Tibial artery (tissue), 4 donors: ENCODE results near the gene CELSR3.

Experiments
- DNase-seq, 2 donors: peaks; one replicate each; pipeline ENCODE4 v3.0.0-alpha.2; 2019
- H3K27ac ChIP-seq, 2 donors: fragments of 200-600 bp; sonication (generic) in 1 of 2; 1 replicate in 1 of 2; 2 replicates in 1 of 2; pipeline ENCODE4 v1.5.1; 2018 to 2019; ENCODE audit warnings: mild to moderate bottlenecking in 1 of 2
- H3K27me3 ChIP-seq, 2 donors: fragments of 200-600 bp; sonication (generic) in 1 of 2; one replicate each; pipeline versions ENCODE4 v1.5.1 to v1.6.0; 2016 to 2019
- H3K36me3 ChIP-seq, 3 donors: fragments of 200-600 bp; sonication (generic) in 2 of 3; one replicate each; pipeline ENCODE4 v1.5.1; 2016 to 2019; ENCODE audit warnings: mild to moderate bottlenecking in 2 of 3
- H3K4me1 ChIP-seq, 4 donors: fragments of 200-600 bp; sonication (generic) in 2 of 4; 1 replicate in 3 of 4; 2 replicates in 1 of 4; pipeline ENCODE4 v1.5.1; 2016 to 2019
- H3K4me3 ChIP-seq, 2 donors: fragments of 200-600 bp; sonication (generic) in 1 of 2; 1 replicate in 1 of 2; 2 replicates in 1 of 2; pipeline ENCODE4 v1.5.1; 2018 to 2019; ENCODE audit warnings: mild to moderate bottlenecking in 2 of 2
- H3K9me3 ChIP-seq, 3 donors: fragments of 200-600 bp; sonication (generic) in 1 of 3; one replicate each; pipeline ENCODE4 v1.5.1; 2016 to 2019
- intact Hi-C: fragments of 100-400 bp; cut with DNase I; formaldehyde crosslinking; loops from one replicate; pipeline ENCODE4 v1.15.0; 2023; ENCODE audit warnings: low total_unique reads
- TF ChIP-seq, protein P1 (sequence below), 2 experiments: fragments of 200-600 bp in 1 of 2; fragments of 450-650 bp in 1 of 2; IDR thresholded peaks; one replicate each; pipeline ENCODE4 v1.5.1; 2017 to 2019; ENCODE audit warnings: antibody characterized with exemption in 2 of 2, mild to moderate bottlenecking in 1 of 2, moderate library complexity in 1 of 2

Gene CELSR3, protein sequence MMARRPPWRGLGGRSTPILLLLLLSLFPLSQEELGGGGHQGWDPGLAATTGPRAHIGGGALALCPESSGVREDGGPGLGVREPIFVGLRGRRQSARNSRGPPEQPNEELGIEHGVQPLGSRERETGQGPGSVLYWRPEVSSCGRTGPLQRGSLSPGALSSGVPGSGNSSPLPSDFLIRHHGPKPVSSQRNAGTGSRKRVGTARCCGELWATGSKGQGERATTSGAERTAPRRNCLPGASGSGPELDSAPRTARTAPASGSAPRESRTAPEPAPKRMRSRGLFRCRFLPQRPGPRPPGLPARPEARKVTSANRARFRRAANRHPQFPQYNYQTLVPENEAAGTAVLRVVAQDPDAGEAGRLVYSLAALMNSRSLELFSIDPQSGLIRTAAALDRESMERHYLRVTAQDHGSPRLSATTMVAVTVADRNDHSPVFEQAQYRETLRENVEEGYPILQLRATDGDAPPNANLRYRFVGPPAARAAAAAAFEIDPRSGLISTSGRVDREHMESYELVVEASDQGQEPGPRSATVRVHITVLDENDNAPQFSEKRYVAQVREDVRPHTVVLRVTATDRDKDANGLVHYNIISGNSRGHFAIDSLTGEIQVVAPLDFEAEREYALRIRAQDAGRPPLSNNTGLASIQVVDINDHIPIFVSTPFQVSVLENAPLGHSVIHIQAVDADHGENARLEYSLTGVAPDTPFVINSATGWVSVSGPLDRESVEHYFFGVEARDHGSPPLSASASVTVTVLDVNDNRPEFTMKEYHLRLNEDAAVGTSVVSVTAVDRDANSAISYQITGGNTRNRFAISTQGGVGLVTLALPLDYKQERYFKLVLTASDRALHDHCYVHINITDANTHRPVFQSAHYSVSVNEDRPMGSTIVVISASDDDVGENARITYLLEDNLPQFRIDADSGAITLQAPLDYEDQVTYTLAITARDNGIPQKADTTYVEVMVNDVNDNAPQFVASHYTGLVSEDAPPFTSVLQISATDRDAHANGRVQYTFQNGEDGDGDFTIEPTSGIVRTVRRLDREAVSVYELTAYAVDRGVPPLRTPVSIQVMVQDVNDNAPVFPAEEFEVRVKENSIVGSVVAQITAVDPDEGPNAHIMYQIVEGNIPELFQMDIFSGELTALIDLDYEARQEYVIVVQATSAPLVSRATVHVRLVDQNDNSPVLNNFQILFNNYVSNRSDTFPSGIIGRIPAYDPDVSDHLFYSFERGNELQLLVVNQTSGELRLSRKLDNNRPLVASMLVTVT (N-terminal part only)

DNA sequence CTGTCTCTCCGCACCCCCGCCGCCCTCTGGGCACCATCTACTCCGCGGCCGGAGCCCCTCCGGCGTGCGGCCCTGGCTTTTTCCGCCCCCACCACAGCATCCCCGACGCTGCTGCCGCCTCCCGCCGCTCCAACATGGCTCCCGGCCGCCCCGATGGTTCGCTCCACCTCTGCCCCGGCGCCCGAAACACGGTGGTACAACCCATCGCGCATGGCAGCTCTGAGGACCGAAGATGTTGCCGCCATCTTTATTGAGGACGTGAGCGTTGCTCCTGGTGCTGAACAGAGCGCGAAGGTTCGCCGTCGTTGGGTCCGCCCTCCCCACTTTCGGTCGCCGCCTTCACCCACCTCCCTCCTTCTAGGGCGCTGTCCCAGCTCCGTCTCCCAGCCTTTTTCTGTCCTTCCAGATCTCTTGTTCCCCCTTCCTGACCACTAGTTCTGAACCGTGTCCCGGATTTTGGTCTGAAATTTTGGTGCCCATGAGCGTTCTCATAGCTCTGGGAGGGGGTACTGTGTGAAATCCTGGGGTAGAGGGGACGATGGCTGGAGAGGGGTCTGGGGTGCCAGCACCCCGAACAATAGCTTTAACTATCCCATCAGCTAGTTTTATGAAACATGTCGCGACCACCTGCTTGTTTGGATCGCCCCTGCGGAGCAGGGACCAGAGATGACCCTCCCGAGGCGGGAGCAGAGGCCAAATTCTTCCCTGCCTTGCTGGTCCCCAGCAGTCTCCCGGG, at the start of gene CELSR3:
Gene CELSR3 (minus strand): TSS at position 134 of the 736 bp plus-strand sequence. CDS start 252 bp downstream, outside the sequence.
- TF ChIP-seq, protein P1, sequence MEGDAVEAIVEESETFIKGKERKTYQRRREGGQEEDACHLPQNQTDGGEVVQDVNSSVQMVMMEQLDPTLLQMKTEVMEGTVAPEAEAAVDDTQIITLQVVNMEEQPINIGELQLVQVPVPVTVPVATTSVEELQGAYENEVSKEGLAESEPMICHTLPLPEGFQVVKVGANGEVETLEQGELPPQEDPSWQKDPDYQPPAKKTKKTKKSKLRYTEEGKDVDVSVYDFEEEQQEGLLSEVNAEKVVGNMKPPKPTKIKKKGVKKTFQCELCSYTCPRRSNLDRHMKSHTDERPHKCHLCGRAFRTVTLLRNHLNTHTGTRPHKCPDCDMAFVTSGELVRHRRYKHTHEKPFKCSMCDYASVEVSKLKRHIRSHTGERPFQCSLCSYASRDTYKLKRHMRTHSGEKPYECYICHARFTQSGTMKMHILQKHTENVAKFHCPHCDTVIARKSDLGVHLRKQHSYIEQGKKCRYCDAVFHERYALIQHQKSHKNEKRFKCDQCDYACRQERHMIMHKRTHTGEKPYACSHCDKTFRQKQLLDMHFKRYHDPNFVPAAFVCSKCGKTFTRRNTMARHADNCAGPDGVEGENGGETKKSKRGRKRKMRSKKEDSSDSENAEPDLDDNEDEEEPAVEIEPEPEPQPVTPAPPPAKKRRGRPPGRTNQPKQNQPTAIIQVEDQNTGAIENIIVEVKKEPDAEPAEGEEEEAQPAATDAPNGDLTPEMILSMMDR (IDR thresholded peaks at IDR 0.05): no peak
- H3K27me3 ChIP-seq: peaks cover 0 to 13% of the 10 kb centered on the region in 2 donors
- H3K27ac ChIP-seq: peak within 1 kb of the TSS; percentile 85 to 86
- peak within 1 kb of the TSS; percentile 52 to 56 for H3K4me3 ChIP-seq
- intact Hi-C loops: no loop called here
- H3K9me3 ChIP-seq: no peaks in the 10 kb centered on the region
- peak; percentile 72 to 89 for DNase-seq
- peaks cover 0 to 9% (median 5%) of the 10 kb centered on the region in 3 donors for H3K36me3 ChIP-seq
- H3K4me1 ChIP-seq: peaks cover 0 to 32% (median 18%) of the 10 kb centered on the region in 4 donors

DNA sequence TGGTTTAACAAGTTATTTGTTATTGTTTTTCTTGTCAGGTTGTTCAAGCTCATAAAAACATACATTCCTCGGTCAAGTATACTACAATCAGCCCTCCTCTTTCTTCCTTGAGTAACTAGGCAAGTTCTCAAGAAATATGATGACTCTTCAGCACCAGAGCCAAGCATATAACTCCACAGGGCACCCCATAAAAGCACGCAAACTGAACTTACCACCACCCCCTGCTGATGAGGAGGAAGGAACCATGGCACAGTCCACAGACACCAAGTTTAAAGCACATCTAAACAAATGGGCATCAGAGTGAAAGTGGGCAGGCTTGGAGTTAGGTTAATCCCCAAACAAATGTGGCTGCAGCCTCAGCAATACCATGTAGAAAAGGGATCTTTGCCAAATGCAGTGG, 49.0 kb upstream of the CELSR3 start:
- DNase-seq: no peak
- H3K4me3 ChIP-seq: no peak overlapping the region
- H3K4me1 ChIP-seq: peaks cover 0 to 77% (median 37%) of the 10 kb centered on the region in 4 donors
- H3K27ac ChIP-seq: no peak overlapping the region
- no peaks in the 10 kb centered on the region for H3K27me3 ChIP-seq
- H3K9me3 ChIP-seq: no peaks in the 10 kb centered on the region
- TF ChIP-seq, protein P1 (IDR thresholded peaks at IDR 0.05): no peak
- intact Hi-C loops: no loop called here
- peaks cover 10 to 58% (median 43%) of the 10 kb centered on the region in 3 donors for H3K36me3 ChIP-seq

DNA sequence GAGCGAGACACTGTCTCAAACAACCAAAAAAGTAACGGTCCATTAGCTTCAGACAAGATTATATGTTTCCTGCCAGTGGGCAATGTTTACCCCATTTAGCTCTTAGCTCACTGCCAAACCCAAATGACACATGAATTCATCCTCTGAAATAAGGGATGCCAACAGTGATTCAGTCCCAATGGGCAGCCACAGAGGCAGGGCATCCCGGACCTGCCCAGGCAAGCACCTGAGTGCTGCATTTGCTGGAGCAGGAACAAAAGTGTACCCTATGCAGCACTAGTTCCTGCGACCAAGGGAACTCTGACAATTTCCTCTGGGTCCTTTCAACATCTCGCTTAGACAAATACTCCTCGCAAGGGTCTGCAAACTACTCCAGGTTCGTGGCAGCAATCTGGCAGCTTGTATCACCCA, 46.4 kb upstream of the CELSR3 start:
- Histone ChIP-seq H3K27ac (no peak overlapping the region), H3K4me1 (peaks cover 0 to 61% (median 24%) of the 10 kb centered on the region in 4 donors), H3K4me3 (no peak overlapping the region), H3K27me3 (no peaks in the 10 kb centered on the region), H3K9me3 (no peaks in the 10 kb centered on the region), H3K36me3 (peaks cover 10 to 59% (median 42%) of the 10 kb centered on the region in 3 donors)
- intact Hi-C loops: no loop called here
- no peak for DNase-seq
- TF ChIP-seq, protein P1 (IDR thresholded peaks at IDR 0.05): no peak

DNA sequence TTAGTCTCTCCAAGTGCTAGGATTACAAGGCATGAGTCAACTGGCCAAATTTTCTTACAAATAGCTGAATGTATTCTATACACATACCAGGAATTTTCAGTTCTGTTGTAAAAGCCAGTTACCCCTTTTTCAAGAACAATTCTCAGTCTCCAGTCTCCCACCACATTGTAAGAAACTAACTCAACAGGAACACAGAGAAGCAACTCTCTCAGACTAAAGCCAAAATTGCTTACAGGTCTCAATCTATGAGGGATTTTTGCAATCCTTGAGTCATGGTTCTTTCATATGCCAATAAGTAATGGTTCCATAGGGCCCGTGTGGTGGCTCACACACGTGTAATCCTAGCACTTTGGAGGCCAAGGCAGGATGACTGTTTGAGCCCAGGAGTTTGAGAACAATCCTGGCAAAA, 45.8 kb upstream of the CELSR3 start:
- H3K27ac ChIP-seq: no peak overlapping the region
- intact Hi-C loops: no loop called here
- peaks cover 10 to 53% (median 41%) of the 10 kb centered on the region in 3 donors for H3K36me3 ChIP-seq
- H3K4me1 ChIP-seq: peaks cover 0 to 61% (median 27%) of the 10 kb centered on the region in 4 donors
- TF ChIP-seq, protein P1 (IDR thresholded peaks at IDR 0.05): no peak
- DNase-seq: no peak
- H3K9me3 ChIP-seq: no peaks in the 10 kb centered on the region
- H3K27me3 ChIP-seq: no peaks in the 10 kb centered on the region
- no peak overlapping the region for H3K4me3 ChIP-seq
